Fibroblast of upper back skin (primary cell): ENCODE measurements around the gene ZNF587B.
"Not testable (repeated sequence)": the region's sequence is repeated elsewhere in the genome, so short reads cannot be mapped to it uniquely, and the experiment has no call there.

ENCODE experiments used
- DNase-seq: peaks from one replicate; pipeline ENCODE4 v3.0.0-alpha.2; 2013

The ZNF587B gene

GRCh38 chr19:57819475-57820148, 10.5 kb upstream of the ZNF587B start:
- peak; percentile 93 for DNase-seq

GRCh38 chr19:57820599-57820998, 9.5 kb upstream of the ZNF587B start:
- no peak for DNase-seq

- DNase-seq: not testable (repeated sequence)
These were observed 9.0 kb upstream of the ZNF587B start for GRCh38 chr19:57821095-57821494.

GRCh38 chr19:57821501-57821900, 8.6 kb upstream of the ZNF587B start:
- DNase-seq: not testable (repeated sequence)

GRCh38 chr19:57823155-57823554, 6.9 kb upstream of the ZNF587B start:
- not testable (repeated sequence) for DNase-seq

GRCh38 chr19:57823608-57824007, 6.5 kb upstream of the ZNF587B start:
- DNase-seq: not testable (repeated sequence)

- DNase-seq: no peak
These were observed 4.6 kb upstream of the ZNF587B start for GRCh38 chr19:57825511-57825910.

- no peak for DNase-seq
These were observed 783 bp upstream of the ZNF587B start for GRCh38 chr19:57829316-57829715.

GRCh38 chr19:57836991-57837390, 6.9 kb downstream of the ZNF587B start:
- DNase-seq: not testable (repeated sequence)

- not testable (repeated sequence) for DNase-seq
These were observed 8.6 kb downstream of the ZNF587B start for GRCh38 chr19:57838622-57839191.

- no peak for DNase-seq
These were observed 11.1 kb downstream of the ZNF587B start for GRCh38 chr19:57841122-57841763.

- DNase-seq: not testable (repeated sequence)
These were observed 17.1 kb downstream of the ZNF587B start for GRCh38 chr19:57847164-57847563.

- DNase-seq: not testable (repeated sequence)
These were observed 19.1 kb downstream of the ZNF587B start for GRCh38 chr19:57849162-57849665.

GRCh38 chr19:57849666-57850473, 19.8 kb downstream of the ZNF587B start, which contains the start of gene ZNF587:
ZNF587 (plus strand) TSS chr19:57849859; CDS start chr19:57850039, 180 bp downstream.
- peak; percentile 86 for DNase-seq

GRCh38 chr19:57850553-57851017, 20.5 kb downstream of the ZNF587B start:
- DNase-seq: peak; percentile 28

- not testable (repeated sequence) for DNase-seq
These were observed 21.9 kb downstream of the ZNF587B start for GRCh38 chr19:57851812-57852603.

GRCh38 chr19:57854117-57854516, 24.0 kb downstream of the ZNF587B start:
- not testable (repeated sequence) for DNase-seq

GRCh38 chr19:57862351-57862750, 32.3 kb downstream of the ZNF587B start:
- DNase-seq: not testable (repeated sequence)

GRCh38 chr19:57867868-57868492, 37.9 kb downstream of the ZNF587B start:
- no peak for DNase-seq

GRCh38 chr19:57869655-57870054, 39.6 kb downstream of the ZNF587B start:
- not testable (repeated sequence) for DNase-seq

- DNase-seq: no peak
These were observed 40.1 kb downstream of the ZNF587B start for GRCh38 chr19:57870225-57870624.
